Nephron progenitor cell (in vitro differentiated cells): ENCODE measurements around the gene SEMA6D.
A peak's percentile ranks its signal among the peaks of the same experiment; 100 is the strongest.

Experiments
- DNase-seq: peaks from one replicate; pipeline ENCODE4 v3.0.0; 2021
- H3K27ac Mint-ChIP-seq: 2 replicates; pipeline ENCODE4 v1.8.0; 2021; ENCODE audit warnings: mild to moderate bottlenecking, moderate library complexity, mixed read lengths
- H3K27me3 Mint-ChIP-seq: 2 replicates; pipeline ENCODE4 v1.8.0; 2021; ENCODE audit warnings: mild to moderate bottlenecking, low read depth, mixed read lengths; ENCODE audit not compliant: poor library complexity
- H3K36me3 Mint-ChIP-seq: 2 replicates; pipeline ENCODE4 v1.8.0; 2021; ENCODE audit warnings: low read depth, mixed read lengths
- H3K4me1 Mint-ChIP-seq: 2 replicates; pipeline ENCODE4 v1.8.0; 2021; ENCODE audit warnings: mixed read lengths
- H3K4me3 Mint-ChIP-seq: 2 replicates; pipeline ENCODE4 v1.8.0; 2021; ENCODE audit warnings: mild to moderate bottlenecking, moderate library complexity, mixed read lengths
- H3K9me3 Mint-ChIP-seq: 2 replicates; pipeline ENCODE4 v1.8.0; 2021; ENCODE audit warnings: mild to moderate bottlenecking, moderate library complexity, mixed read lengths
- CTCF ChIP-seq: fragments of 200-600 bp; sonication (generic); IDR thresholded peaks from 2 replicates; pipeline ENCODE4 v1.5.0; 2021; ENCODE audit warnings: antibody characterized with exemption

The SEMA6D gene

DNA sequence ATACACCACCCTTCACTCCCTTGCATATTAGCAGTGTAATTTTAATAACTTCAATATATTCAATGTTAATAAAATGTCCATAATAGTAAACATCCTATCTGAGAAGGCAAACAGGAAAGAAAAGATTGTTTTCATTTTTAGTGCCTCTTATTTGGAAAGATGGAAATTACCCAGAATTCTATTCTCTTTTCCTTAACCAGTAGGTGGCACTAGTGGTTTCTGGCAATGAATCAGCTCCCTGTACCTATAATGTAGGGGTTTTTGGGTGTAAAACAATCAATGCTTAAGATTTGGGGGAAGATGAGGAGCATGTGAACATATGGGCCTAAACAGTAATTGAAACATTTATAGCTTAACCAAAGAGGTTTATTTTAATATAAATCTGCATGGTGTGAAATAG, 5.7 kb upstream of the SEMA6D start:
- H3K4me3 Mint-ChIP-seq, result no peak overlapping the region
- peak; percentile 55 for TF ChIP-seq CTCF
- no peak for DNase-seq
- H3K27me3 Mint-ChIP-seq, result peaks cover 8% of the 10 kb centered on the region
- H3K36me3 Mint-ChIP-seq, result no peaks in the 10 kb centered on the region
- no peaks in the 10 kb centered on the region for H3K9me3 Mint-ChIP-seq
- H3K4me1 Mint-ChIP-seq, result peaks cover 28% of the 10 kb centered on the region
- H3K27ac Mint-ChIP-seq, result no peak overlapping the region

- DNase-seq, result no peak
- TF ChIP-seq CTCF, result no peak
- Mint-ChIP-seq H3K36me3 (no peaks in the 10 kb centered on the region), H3K27me3 (peaks cover 13% of the 10 kb centered on the region), H3K4me3 (no peak overlapping the region), H3K9me3 (peaks cover 3% of the 10 kb centered on the region), H3K27ac (peak overlapping the region; percentile 98), H3K4me1 (peaks cover 56% of the 10 kb centered on the region)
These were observed 1.9 kb upstream of the SEMA6D start for GRCh38 chr15:47715402-47715801.

DNA sequence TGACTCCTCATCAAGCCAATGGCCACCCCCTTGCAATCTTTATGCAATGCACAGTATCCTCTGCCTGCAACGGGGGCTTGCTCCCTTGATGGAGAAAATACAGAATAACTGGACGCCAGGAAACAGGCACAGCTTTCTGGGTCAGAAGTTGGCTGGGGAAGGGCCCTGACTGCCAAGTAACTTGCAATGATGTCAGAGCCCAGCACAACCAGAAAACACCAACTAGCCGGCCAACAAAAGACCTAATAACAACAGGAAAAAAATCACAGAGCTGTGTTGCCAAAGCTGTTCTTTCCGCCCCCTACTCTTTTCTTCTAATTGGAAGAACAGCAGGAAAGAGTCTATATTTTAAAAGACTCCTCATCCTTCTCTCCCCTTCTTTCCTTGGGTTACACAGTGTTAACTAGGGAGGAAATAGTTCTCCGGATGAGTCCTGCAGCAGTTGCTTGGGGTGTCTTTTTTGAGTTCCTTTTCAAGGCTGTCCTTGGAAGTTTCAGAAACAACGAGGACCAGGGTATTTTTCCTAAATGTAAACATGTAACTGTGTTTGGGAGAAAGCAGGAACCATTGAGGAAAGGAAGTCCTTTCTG, 1.4 kb upstream of the SEMA6D start:
- no peak for TF ChIP-seq CTCF
- peaks cover 13% of the 10 kb centered on the region for H3K27me3 Mint-ChIP-seq
- DNase-seq, result no peak
- H3K27ac Mint-ChIP-seq, result peak overlapping the region; percentile 98
- peaks cover 3% of the 10 kb centered on the region for H3K9me3 Mint-ChIP-seq
- H3K36me3 Mint-ChIP-seq, result no peaks in the 10 kb centered on the region
- peak overlapping the region; percentile 87 for H3K4me3 Mint-ChIP-seq
- peaks cover 62% of the 10 kb centered on the region for H3K4me1 Mint-ChIP-seq

GRCh38 chr15:47716516-47716915, 789 bp upstream of the SEMA6D start:
- no peak for TF ChIP-seq CTCF
- peaks cover 13% of the 10 kb centered on the region for H3K27me3 Mint-ChIP-seq
- peak overlapping the region; percentile 98 for H3K27ac Mint-ChIP-seq
- H3K4me3 Mint-ChIP-seq, result peak overlapping the region; percentile 87
- peaks cover 66% of the 10 kb centered on the region for H3K4me1 Mint-ChIP-seq
- peaks cover 3% of the 10 kb centered on the region for H3K9me3 Mint-ChIP-seq
- DNase-seq, result no peak
- no peaks in the 10 kb centered on the region for H3K36me3 Mint-ChIP-seq

DNA sequence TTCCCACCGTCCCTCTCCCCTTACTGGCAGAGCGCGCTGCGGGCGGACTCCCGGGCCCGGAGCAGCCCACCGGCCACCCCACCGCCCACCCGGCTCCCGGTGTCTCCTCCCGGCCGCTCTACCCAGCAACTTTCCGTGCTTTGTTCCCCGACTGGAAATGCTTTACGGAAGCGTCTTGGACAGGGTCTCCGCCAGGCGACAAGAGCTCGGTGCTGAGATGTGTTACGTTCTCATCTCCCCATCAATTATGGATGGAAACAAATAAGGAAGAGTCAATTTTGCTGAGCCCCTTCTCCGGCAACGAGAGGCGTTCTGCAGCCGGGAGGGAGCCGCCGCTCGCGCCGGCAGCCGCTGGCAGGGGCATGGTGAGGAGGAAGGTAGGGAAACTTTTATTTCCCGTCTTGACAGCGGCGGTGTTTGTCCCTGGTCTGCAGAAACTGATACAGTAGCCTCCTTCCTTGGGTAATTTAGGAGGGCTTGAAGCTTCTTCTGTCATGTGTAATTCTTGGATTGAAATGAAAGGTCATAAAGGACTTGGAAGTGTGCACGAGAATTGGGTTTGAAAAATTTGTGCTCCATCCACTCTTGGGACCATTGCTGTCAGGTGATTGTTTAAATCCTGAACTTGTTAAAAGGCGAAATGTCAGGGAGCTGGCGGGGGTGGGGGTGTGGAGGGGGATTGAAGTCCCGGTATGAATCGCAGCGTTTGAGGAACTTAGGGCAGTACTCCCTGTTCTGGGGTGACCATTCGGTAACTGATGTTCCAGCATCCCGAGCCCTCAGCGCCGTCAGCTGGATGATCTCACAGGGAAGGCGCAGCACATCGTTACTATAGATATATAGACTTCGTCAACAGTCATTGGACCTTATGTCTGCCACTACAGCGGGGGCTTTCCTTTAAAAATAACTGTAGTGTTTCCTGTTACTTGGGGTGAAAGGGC, 1.5 kb downstream of the SEMA6D start:
- peaks cover 86% of the 10 kb centered on the region for H3K4me1 Mint-ChIP-seq
- H3K27ac Mint-ChIP-seq, result peak overlapping the region; percentile 96
- H3K36me3 Mint-ChIP-seq, result no peaks in the 10 kb centered on the region
- peaks cover 13% of the 10 kb centered on the region for H3K27me3 Mint-ChIP-seq
- no peak for TF ChIP-seq CTCF
- peak; percentile 39 for DNase-seq
- peak overlapping the region; percentile 99 for H3K4me3 Mint-ChIP-seq
- H3K9me3 Mint-ChIP-seq, result peaks cover 3% of the 10 kb centered on the region
